Activated CD4-positive, alpha-beta T cell treated with anti-CD3 and anti-CD28 coated beads, Interleukin-2, Interleukin-6, amounts not matched to agents 100 ng/mL and 50 ng/mL, durations not matched to agents 16 hours and 8 hours (primary cell): ENCODE results near the gene DCAF5.
"Not testable (repeated sequence)": the region's sequence is repeated elsewhere in the genome, so short reads cannot be mapped to it uniquely, and the experiment has no call there.

Experiments
- DNase-seq: peaks from one replicate; pipeline ENCODE4 v3.0.0-alpha.2; 2020

DCAF5 gene

DNA sequence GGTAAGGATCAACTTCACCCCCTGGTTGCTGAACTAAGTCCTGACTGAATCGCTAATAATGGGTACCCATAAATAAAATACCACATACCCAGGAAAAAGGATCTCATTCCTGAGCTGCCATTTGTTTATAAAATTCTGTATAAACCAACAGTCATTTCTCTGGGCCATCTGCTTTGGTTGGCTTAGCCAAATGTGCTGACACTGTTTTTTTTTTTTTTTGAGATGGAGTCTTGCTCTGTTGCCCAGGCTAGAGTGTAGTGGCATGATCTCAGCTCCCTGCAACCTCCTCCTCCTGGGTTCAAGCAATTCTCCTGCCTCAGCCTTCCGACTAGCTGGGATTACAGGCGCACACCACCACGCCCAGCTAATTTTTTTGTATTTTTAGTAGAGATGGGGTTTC, 87.0 kb downstream of the DCAF5 start:
- not testable (repeated sequence) for DNase-seq

DNA sequence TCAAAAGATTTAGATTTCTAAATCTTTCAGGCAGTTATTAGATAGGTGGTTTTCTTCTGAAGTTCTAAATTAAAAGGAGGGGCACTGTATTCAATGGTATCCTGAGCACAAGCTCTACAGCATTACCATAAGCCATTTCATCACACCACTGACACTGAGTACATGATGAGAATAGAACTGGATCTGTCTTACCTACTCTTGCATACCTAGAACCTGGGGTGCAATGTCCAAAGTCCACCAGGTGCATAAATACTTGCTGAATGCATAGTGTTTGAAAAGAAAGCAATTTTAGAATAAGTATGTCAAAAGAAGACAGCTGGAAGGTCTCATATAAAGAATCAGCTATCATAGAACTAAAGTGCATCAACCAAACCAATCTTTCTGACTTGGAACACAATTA, 88.3 kb downstream of the DCAF5 start:
- DNase-seq: no peak

DNA sequence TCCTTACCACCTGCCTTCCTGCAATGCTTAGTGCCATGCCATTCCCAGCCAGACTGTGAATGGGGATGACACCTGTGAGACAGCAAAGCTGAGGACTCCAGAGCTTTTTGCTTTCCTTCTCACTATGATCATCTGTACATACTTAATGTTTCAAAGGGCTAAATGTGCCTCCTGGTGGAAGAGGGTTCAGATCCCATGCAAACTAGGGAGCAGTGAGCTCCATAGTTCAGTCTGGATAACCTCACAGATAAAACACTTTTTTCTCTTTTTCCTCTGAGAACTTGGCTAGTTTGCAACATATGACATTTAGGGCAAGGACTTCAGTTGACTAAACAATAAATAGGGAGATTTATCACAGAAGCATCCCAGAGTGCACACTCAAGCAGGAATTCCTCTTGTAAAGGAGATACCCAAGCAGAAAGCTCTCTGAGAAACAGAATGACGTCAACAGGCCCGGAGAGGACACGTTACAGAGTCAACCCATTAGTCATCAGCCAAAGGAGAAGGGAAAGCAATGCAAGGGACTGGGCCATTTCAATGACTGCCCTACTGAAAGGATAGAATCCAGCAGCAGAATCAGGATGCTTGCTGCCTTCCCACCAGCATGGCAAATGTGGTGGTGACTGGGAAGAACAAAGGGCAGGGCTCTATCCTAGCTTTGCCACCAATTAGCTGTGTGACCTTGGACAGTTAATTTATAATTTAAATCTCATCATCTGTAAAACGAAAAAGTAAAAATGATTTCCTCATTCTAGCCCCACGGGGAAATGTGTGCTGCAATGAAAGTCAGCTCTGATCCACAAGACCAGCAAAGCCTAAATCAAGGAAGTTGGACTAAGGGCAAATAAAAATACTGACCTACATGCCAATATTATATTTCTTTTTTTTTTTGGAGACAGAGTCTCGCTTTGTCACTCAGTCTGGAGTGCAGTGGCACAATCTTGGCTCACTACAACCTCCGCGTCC, 93.0 kb downstream of the DCAF5 start:
- DNase-seq: no peak

DNA sequence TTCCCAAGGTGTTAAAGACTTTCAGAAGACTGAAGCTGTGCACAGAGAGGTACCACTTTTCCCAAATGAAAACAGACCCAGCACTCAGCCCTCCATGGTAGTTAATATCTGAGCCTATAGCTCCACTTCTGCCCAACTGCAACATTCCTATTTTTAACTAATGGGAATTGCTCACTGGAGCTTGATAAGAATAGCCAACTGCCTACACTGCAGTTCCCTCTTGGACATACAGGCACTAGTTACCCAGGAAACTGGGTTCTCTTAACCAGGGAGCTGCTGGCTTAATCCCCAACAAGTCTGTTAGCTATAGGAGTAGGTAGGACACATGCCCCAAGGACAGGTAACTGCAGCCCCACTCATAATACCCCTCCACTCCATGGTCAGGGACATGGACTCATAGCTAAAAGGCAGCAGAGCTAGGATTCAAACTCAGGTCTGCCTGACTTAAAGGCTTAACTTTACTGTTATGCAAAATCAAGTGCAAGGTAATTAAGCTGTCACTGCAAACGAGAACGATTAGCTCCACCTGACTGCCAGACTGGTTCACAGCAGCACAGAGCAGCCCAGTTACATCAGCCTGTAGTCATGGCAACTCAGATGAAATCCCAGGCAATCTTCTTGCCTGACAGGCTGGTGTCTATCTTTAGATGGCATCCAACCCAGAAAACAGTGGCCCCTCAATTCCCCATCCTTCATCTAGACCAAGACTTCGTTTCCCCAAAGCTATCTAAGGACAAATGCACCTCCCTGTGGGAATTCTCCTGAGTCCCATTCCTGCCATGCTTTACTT, 96.7 kb downstream of the DCAF5 start:
- peak; percentile 11 for DNase-seq

DNA sequence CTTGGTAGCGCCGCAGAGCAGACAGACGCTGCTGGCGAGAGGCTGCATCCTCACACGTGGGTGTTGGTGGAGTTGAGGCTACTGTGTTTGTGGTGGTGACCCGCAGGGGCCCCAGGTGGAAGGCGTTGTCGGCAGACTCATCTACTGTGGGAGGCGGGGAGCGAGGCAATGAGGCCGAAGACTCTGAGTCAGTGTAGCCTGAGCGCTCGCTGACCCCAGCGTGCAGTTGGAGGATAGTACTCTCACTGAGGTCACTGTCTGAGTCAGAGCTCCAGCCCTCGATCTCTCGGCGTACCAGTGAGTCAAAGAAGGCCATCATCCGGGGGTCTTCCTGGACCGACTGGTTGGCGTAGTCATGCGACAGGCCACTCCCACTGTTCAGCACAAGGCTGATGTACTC, 97.8 kb downstream of the DCAF5 start:
- DNase-seq: no peak

DNA sequence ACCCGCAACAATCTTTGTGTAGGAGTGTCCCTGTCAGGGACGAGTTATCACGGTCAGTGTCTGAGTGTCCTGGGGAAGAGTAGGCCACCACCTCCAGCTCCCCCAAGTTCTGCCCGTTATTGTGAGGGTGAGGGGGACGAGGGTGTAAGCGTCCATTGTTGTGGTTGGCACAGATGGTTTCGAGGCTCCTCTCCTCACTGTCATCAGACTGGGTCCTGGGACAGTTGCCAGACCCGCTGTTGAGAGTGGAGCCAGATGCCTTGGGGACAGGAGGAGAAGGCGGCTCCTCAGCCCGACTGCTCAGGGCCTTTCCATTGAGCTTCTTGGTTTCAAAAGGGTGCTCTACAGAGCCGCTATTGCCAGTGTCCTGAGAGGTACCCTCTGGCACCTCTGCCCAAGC, 98.9 kb downstream of the DCAF5 start:
- DNase-seq: no peak

DNA sequence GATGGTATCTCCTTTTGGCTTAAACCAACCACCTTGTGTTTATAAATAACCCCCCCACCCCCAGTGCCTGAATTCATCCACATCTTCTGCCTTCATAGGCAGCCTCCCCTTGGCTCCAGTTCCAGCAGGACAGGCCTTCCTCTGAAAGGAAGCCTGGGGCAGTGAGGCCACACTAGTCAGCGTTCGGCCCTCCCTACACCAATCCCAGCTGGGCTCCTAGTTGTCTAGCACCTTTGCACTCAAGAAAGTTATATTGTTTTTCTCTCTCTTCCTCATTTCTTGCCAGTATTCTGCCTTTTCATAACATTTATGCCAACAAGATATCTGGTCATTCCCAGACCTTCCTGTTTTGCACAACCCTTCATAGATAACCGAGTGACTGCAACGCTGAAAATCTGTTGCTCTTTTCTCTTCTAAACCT, 100.7 kb downstream of the DCAF5 start:
- no peak for DNase-seq

DNA sequence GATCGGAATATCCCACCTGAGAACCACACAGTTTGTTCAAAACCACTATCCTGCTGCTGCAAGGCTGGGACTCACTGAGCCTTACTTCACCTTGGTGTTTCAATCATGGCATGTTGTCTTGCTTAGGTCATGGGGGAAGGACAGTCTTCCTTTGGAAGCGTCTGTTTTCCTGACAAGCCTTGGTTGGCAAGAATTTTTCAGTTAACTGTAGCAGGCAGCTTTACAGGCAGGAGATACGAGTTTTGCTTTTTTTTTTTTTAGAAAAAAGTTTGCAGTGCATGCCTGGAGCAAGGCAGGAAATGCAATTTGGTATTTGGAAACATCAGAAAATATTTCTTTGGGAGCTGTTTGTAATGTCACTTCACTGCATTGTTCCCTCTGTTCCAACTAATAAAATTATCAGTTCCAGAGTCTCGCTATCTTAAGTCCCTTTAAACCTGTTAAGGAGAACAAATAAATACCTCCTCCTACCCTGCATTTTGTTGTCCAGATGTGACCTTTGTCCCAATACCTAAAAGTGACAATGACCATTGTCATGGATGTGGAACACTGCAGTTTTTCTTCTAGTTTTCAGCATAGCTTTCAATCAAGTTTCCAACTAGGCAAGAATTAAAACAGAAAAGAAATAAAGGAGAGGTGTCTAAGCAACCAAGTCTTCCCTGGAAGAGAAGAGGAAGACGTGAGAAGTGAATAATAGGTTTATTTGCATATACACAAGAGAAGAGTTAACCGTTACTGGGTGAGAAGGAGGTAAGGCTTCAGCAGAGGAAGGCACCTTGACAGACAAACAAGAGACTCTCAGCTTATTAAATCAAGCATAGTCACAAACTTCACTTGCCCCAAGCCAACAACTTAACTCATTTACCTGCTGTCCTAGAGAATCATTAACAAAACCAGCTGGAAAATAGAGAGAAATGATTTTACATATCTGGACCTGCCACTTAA, 102.4 kb downstream of the DCAF5 start:
- DNase-seq: no peak

DNA sequence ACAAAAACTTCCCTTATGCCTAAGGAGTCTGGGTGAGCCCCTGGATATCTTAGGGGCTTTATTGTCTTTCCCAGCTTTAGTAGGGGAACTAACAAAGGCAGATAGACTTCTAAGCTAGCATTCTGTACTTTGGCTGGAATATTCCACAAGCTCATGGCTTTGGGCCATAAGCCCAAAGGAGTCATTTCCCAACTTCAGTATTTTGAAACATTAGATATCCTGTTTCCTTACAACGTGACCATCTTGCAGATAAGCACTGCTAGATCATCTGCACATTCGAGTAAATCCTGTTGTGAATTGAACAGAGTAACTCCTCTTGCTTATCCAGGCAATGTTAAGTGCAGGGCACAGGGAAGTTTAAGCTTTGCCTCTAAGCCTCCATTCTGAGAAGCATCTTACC, 103.2 kb downstream of the DCAF5 start:
- DNase-seq: no peak

DNA sequence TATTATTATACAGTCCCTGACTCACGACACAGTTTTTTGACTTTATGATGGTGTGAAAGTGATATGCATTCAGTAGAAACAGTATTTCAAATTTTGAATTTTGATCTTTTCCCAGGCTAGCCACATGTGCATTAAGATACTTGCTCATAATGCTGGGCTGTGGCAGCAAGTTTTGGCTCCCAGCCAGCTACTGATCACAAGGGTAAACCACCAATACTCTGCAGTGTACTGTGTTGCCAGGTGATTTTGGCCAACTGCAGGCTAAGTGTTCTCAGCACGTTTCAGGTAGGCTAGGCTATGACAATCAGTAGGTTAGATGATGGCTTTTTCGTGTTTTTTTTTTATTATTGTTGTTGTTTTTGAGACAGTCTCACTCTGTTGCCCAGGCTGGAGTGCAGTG, 104.5 kb downstream of the DCAF5 start:
- DNase-seq: no peak

DNA sequence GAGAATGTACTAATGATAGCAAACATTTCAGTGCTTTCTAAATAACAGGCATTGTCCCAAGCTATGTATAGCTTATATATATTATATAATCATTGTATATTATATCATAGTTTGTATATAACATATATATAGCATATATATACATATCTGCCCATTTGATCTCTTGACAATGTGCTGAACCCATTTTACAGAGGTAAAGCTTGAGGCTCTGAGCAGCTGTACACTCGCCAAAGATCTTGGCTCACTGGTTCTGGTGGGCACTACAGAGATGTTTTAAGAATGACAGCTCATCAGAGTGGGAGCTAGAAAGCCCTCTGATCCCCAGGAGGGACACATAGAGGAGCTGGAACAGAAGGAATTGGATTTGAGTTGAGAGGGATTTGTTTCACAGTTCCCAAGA, 105.7 kb downstream of the DCAF5 start:
- DNase-seq: no peak

DNA sequence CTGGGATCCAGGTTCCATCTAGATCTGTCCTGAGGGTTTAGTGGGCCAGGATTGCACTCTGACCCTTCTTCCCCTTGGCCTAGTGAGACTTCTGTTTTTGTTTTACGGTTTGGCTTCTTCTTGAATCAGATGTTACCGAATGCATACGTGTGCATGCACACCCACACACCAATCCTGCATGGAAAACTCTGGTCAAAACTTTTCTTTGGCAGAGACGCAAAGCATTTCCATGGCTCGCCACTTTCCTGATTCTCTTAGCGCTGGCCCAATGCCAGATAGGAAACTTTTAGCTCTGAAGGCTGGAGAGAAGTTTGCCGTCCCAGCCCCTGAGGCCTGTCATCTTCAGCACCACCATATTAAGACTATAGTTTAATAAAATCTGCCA, 106.5 kb downstream of the DCAF5 start:
- no peak for DNase-seq

DNA sequence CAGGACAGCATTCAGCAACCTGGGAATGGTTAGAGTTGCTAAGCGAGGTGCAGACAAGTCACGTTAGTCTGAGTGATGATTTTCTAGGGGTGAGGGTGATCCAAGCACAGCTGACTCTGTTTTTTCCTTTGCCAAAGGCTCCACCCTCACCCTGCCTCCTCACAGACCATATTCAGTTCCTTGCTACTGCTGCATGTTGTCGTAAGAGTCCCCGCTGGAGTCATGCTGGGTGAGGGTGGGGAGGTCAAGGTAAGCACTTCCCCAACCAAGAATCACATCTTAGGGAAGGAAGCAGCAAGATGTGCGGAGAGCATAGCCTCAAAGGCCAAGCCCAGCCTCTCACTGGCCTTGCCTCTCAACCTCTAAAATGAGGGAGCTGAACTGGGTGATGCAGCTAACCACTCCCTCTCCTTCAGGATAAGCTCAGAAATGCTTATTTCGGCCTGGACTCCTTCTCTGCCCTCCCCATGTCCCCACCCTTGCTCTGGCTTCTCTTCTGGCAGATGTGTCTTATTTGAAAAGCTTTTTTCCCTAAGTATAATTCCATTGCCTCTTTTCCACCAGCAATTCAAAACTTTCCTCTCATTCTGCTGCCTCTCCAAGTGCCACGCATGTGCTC, 107.0 kb downstream of the DCAF5 start:
- DNase-seq: no peak

DNA sequence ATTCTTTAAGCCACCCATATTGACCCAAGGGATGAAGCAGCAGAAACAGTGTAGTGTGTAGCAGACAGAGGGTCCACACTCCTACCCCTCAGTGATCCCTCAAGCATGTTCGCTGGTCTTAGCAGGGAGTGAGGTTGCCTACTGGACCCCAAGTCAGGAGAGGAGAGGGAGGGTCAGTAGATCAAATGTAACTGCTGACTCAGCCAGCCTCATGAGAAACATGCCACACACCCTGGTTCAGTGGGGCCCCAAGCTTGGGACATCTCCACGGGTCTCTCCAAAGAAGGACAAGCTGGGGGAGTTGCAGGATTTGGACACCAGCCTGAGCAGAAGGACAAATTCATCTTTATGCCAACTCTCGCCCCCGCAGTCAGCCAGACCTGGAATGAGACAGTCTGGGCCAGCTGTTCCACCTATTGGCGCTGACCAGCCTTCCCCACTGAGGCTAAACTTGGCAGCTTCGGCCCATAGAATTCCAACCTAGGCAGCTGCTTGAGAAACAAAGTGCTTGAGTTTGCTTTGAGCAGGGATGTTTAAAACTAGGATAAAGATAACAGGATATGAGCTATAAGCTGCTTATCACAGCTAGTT, 107.9 kb downstream of the DCAF5 start:
- DNase-seq: no peak

DNA sequence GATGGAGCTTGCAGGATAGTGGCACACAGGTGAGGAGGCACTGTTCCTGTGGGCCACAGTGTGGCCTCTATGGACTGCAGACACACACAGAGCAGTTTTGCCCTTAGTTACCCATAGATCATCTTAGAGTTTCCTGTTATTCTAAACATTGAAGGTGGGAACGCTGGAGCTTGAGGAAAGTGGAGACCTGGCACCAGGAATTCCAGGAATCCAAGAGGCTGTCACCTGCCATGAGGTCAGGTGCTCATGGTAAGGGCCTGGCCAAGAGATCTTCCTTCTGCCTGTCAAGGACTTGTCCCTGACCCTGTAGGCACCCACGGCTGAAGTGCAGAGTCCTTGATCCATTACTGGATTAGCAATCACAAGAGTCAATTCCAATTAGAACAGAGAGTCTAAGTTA, 108.6 kb downstream of the DCAF5 start:
- DNase-seq: no peak

DNA sequence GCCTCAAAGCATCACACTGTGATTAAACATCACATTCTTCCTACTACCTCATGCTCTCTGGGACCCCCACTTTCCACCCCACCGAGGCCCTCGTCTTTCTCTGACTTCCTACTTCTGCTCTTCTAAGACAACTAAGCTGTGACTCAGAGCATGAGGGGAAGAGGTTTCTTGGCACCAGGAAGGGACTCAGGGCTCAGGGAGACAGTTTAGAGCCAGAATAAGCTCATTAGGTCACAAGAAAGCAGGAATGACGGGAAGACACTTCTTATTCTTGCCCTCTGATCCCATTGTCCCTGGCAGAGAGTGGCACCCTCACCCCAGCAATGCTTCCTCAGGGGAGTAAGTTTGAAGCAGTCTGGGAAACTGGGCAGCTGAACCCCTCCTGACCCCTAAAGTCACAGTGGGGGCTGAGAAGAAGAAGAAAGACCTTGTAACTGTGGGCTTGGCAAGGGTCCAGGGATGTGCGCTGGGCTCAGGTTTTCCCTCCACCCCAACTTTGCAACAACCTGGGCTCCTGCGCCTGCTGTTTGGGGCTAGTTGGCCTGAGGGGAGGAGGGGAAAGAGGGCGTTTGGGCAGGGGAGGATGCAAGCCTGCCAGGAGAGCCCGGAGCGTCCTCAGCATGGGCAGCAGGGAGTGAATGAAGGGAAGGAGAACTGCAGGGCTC, 109.2 kb downstream of the DCAF5 start:
- no peak for DNase-seq

DNA sequence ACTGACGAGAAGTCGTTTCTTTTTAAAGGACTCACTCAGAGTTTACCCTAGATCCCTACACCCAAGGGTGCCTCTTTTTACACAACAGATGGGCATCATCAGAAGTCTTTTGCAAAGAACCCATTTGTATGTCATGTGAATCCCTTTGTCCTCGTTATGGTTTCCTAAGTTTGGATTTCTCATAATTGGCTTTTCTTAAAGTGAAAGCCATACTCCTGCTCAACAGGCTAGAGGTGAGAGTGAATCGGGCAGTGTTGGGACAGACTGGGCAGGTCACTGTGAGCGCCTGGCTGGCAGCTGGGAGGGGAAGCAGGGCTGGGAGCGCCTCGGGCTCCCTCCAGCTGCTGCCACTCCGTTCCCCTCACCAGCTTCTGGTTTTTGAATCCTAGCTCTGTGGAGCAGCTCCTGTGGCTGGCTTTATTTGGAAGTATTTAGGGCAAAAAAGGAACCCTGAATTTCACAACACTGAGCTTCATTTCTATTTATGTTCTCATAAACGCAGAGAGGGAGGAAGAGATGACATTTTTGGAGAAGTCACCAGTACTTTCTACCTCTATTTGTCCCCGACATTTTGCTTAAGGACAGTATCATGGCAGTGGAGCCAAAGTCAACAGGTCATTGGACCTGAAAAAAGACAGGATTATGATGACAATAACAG, 110.0 kb downstream of the DCAF5 start:
- no peak for DNase-seq

DNA sequence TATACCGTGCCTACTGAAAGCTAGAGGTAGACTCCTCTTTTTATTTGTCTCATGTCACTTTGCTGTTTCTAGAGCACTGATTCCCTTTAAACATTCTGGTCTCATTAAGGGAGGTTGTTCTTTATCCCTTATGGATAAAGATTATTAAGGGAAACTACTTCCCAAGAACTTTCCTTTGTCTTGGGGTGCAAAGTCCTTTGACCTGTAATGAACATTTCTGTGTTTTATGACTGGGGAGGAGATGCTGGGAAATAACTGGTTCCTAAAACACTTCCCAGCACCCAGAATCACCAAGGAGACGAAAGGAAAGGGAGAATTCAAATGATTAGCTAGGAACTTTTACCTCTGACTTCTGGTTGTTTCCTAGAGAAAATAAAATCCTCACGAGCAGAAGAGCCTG, 110.6 kb downstream of the DCAF5 start:
- no peak for DNase-seq

DNA sequence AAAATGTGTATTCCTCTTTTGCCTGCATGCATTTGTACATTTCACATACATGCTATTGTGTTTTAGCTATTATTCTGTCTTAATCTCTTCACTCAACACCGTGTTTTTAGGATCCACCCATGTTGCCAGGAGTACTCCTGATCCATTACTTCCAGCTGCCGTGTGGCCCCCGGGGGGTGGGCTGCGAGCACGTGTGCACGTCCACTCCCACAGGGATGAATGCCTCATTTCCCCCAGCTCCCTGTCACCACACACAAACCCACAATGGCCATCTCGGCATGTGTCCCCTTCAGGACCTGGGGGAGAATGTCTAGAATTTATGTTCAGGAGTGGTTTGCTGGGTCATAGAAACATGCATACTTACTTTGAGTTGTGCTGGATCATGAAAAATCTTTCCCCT, 111.1 kb downstream of the DCAF5 start:
- DNase-seq: no peak

DNA sequence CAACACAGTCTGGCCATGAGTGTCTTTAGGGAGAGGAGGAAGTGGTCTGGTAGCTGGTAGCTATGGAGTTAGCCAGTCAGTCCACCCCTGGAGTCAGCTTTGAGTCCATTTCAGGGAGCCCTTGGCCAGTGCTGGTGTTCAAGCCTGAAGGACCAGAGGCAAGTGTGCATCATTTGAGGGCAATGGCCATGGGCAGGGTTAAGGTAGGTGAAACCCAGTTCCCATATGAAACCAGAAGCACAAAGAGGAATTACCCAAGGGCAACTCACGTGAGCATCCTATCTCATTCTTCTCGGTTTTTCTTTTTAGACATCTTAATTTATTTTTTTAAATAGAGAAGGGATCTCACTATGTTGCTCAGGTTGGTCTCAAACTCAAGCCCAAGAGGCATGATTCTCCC, 112.6 kb downstream of the DCAF5 start:
- no peak for DNase-seq

DNA sequence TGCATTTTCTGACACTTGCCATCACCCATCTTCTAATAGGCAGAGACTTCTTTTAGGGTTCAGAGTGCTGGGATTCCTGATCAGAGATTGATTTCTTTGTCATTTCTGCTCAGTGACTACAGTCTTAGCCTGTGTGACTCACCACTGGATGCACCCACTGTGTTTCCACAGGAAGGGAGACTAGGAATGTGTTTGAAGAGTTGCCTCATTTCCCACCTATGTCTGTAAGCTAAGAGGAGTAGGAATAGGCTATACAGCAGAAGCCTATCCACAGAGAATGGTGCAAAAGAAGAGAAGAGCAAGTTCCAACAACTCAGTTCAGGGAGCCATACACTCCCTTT, 113.7 kb downstream of the DCAF5 start:
- no peak for DNase-seq
